Chondrocyte (in vitro differentiated cells): ENCODE measurements around the gene RNF126. TPM values are rescaled to one million over a fixed set of nuclear protein-coding genes. Genes with fewer than 3 reads are reported as not detected.

Source experiments
- DNase-seq: peaks from one replicate; pipeline ENCODE4 v3.0.0; 2021; ENCODE audit warnings: mixed read lengths, low spot score
- H3K27ac Mint-ChIP-seq: one replicate; pipeline ENCODE4 v1.8.0; 2021; ENCODE audit warnings: mild to moderate bottlenecking, moderate library complexity, mixed read lengths; ENCODE audit not compliant: unreplicated experiment
- H3K27me3 Mint-ChIP-seq: 2 replicates; pipeline ENCODE4 v1.8.0; 2021; ENCODE audit warnings: low read depth, mixed read lengths
- H3K36me3 Mint-ChIP-seq: 2 replicates; pipeline ENCODE4 v1.8.0; 2021; ENCODE audit warnings: low read depth, mixed read lengths
- H3K4me1 Mint-ChIP-seq: 2 replicates; pipeline ENCODE4 v1.8.0; 2021; ENCODE audit warnings: low read depth, mild to moderate bottlenecking, mixed read lengths
- H3K4me3 Mint-ChIP-seq: one replicate; pipeline ENCODE4 v1.8.0; 2021; ENCODE audit warnings: mild to moderate bottlenecking, moderate library complexity, mixed read lengths; ENCODE audit not compliant: unreplicated experiment
- H3K9me3 Mint-ChIP-seq: 2 replicates; pipeline ENCODE4 v1.8.0; 2021; ENCODE audit warnings: low read depth, mixed read lengths
- CTCF ChIP-seq: fragments of 200-600 bp; sonication (generic); IDR thresholded peaks from 2 replicates; pipeline ENCODE4 v1.5.0; 2021; ENCODE audit warnings: antibody characterized with exemption, mild to moderate bottlenecking, moderate library complexity
- total RNA-seq: library from RNA; stranded (reverse); gene quantifications from 3 replicates; pipeline ENCODE4 v1.2.1, GENCODE V29; 2021

RNF126 gene
- total RNA-seq, 1 donor from 2014 or later = 29.5 TPM

- peaks cover 10% of the 10 kb centered on the region for H3K4me1 Mint-ChIP-seq
- no peaks in the 10 kb centered on the region for H3K36me3 Mint-ChIP-seq
- no peak overlapping the region for H3K27ac Mint-ChIP-seq
These were observed 24.1 kb downstream of the RNF126 start for GRCh38 chr19:638906-639252.

GRCh38 chr19:634975-635652 is 27.9 kb downstream of the RNF126 start:
- H3K4me3 Mint-ChIP-seq = no peak overlapping the region
- H3K4me1 Mint-ChIP-seq = peaks cover 26% of the 10 kb centered on the region
- DNase-seq = no peak
- H3K36me3 Mint-ChIP-seq = peaks cover 4% of the 10 kb centered on the region
- no peaks in the 10 kb centered on the region for H3K27me3 Mint-ChIP-seq
- TF ChIP-seq CTCF = no peak
- H3K9me3 Mint-ChIP-seq = no peaks in the 10 kb centered on the region
- H3K27ac Mint-ChIP-seq = no peak overlapping the region

More at GRCh38 chr19:638906-639252, 24.1 kb downstream of the RNF126 start:
- no peak for TF ChIP-seq CTCF
- no peak for DNase-seq
- H3K4me3 Mint-ChIP-seq = peak overlapping the region; percentile 75
- H3K27me3 Mint-ChIP-seq = no peaks in the 10 kb centered on the region
- no peaks in the 10 kb centered on the region for H3K9me3 Mint-ChIP-seq

- peaks cover 8% of the 10 kb centered on the region for H3K36me3 Mint-ChIP-seq
- no peak for TF ChIP-seq CTCF
- H3K4me3 Mint-ChIP-seq = peak overlapping the region; percentile 98
- no peaks in the 10 kb centered on the region for H3K27me3 Mint-ChIP-seq
- H3K9me3 Mint-ChIP-seq = no peaks in the 10 kb centered on the region
- DNase-seq = no peak
- H3K27ac Mint-ChIP-seq = peak overlapping the region; percentile 96
- H3K4me1 Mint-ChIP-seq = peaks cover 22% of the 10 kb centered on the region
These were observed 29.0 kb downstream of the RNF126 start for GRCh38 chr19:633786-634639.

GRCh38 chr19:633068-633785 is 29.8 kb downstream of the RNF126 start, which contains the start of gene POLRMT:
Gene POLRMT, minus strand, starts transcription at chr19:633537. Its CDS starts 25 bp downstream, at chr19:633512.
- TF ChIP-seq CTCF = no peak
- DNase-seq = no peak
- peaks cover 22% of the 10 kb centered on the region for H3K4me1 Mint-ChIP-seq
- peak within 1 kb of the TSS; percentile 96 for H3K27ac Mint-ChIP-seq
- H3K9me3 Mint-ChIP-seq = no peaks in the 10 kb centered on the region
- peak within 1 kb of the TSS; percentile 98 for H3K4me3 Mint-ChIP-seq
- H3K36me3 Mint-ChIP-seq = peaks cover 11% of the 10 kb centered on the region
- no peaks in the 10 kb centered on the region for H3K27me3 Mint-ChIP-seq

GRCh38 chr19:632579-633067 is 30.4 kb downstream of the RNF126 start:
- Mint-ChIP-seq H3K4me1 (peaks cover 22% of the 10 kb centered on the region), H3K27me3 (no peaks in the 10 kb centered on the region), H3K4me3 (peak overlapping the region; percentile 98), H3K27ac (peak overlapping the region; percentile 79), H3K36me3 (peaks cover 11% of the 10 kb centered on the region), H3K9me3 (no peaks in the 10 kb centered on the region)
- DNase-seq = no peak
- no peak for TF ChIP-seq CTCF
